ENCODE measurements around the gene POMT2. TPM values are rescaled to one million over a fixed set of nuclear protein-coding genes. Genes with fewer than 3 reads are reported as not detected.
"Not testable (repeated sequence)": the region's sequence is repeated elsewhere in the genome, so short reads cannot be mapped to it uniquely, and the experiment has no call there.

POMT2 gene
- total RNA-seq, 1 donor from 2014 or later = 36.5 TPM

GRCh38 chr14:77301103-77301502 is 19.6 kb downstream of the POMT2 start:
- peak; percentile 79 for DNase-seq (ENCODE audit: low spot score)

- DNase-seq (ENCODE audit: low spot score) = peak; percentile 45
Measured at GRCh38 chr14:77299771-77300170, 20.9 kb downstream of the POMT2 start.

GRCh38 chr14:77296906-77297305 is 23.8 kb downstream of the POMT2 start:
- DNase-seq (ENCODE audit: low spot score) = no peak

GRCh38 chr14:77296155-77296554 is 24.5 kb downstream of the POMT2 start:
- DNase-seq (ENCODE audit: low spot score) = no peak

GRCh38 chr14:77290705-77291104 is 30.0 kb downstream of the POMT2 start:
- DNase-seq (ENCODE audit: low spot score) = no peak

- DNase-seq (ENCODE audit: low spot score) = no peak
Measured at GRCh38 chr14:77286576-77286975, 34.1 kb downstream of the POMT2 start.

- no peak for DNase-seq (ENCODE audit: low spot score)
Measured at GRCh38 chr14:77284466-77284865, 36.2 kb downstream of the POMT2 start.

GRCh38 chr14:77284066-77284465 is 36.6 kb downstream of the POMT2 start:
- no peak for DNase-seq (ENCODE audit: low spot score)

GRCh38 chr14:77281852-77282410 is 38.8 kb downstream of the POMT2 start:
- DNase-seq (ENCODE audit: low spot score) = no peak

GRCh38 chr14:77280921-77281320 is 39.8 kb downstream of the POMT2 start:
- not testable (repeated sequence) for DNase-seq (ENCODE audit: low spot score)

GRCh38 chr14:77279719-77280118 is 41.0 kb downstream of the POMT2 start:
- no peak for DNase-seq (ENCODE audit: low spot score)

- DNase-seq (ENCODE audit: low spot score) = no peak
Measured at GRCh38 chr14:77278461-77279230, 42.0 kb downstream of the POMT2 start.

GRCh38 chr14:77276959-77277358 is 43.7 kb downstream of the POMT2 start:
- DNase-seq (ENCODE audit: low spot score) = no peak

- no peak for DNase-seq (ENCODE audit: low spot score)
Measured at GRCh38 chr14:77276295-77276935, 44.3 kb downstream of the POMT2 start.

GRCh38 chr14:77275601-77276017 is 45.1 kb downstream of the POMT2 start:
- no peak for DNase-seq (ENCODE audit: low spot score)

GRCh38 chr14:77275041-77275580 is 45.6 kb downstream of the POMT2 start:
- no peak for DNase-seq (ENCODE audit: low spot score)

- no peak for DNase-seq (ENCODE audit: low spot score)
Measured at GRCh38 chr14:77273796-77274195, 46.9 kb downstream of the POMT2 start.

- DNase-seq (ENCODE audit: low spot score) = no peak
Measured at GRCh38 chr14:77272261-77272660, 48.4 kb downstream of the POMT2 start.

GRCh38 chr14:77271113-77271710 is 49.5 kb downstream of the POMT2 start, which contains the start of gene NGB:
NGB (minus strand) TSS chr14:77271206; CDS start chr14:77270937, 269 bp downstream.
- no peak for DNase-seq (ENCODE audit: low spot score)

- DNase-seq (ENCODE audit: low spot score) = no peak
Measured at GRCh38 chr14:77270361-77271112, 50.1 kb downstream of the POMT2 start.

- DNase-seq (ENCODE audit: low spot score) = no peak
Measured at GRCh38 chr14:77268989-77269600, 51.6 kb downstream of the POMT2 start.
